ENCODE results near the gene AGBL4. TPM values are rescaled to one million over a fixed set of nuclear protein-coding genes. Genes with fewer than 3 reads are reported as not detected.
A peak's percentile ranks its signal among the peaks of the same experiment; 100 is the strongest.

AGBL4 gene
- total and polyA plus RNA-seq, 2 donors: 0.18 to 0.24 TPM

GRCh38 chr1:48777219-48777895 lies 1246.4 kb downstream of the AGBL4 start:
- DNase-seq (ENCODE audit: low read depth in 6 of 9, low spot score in 9 of 9): peak in 1 of 9 donors; percentile 33
- peaks cover 17 to 22% of the 10 kb centered on the region in 2 donors for H3K4me1 ChIP-seq (ENCODE audit: control insufficient read depth in 2 of 2, insufficient read depth in 2 of 2, low read length in 2 of 2)
- 14% methylated on average over 17 of the region's 17 CpGs for WGBS
- H3K9me3 ChIP-seq (ENCODE audit: control insufficient read depth in 2 of 2, insufficient read depth in 1 of 2, low read length in 1 of 2): no peaks in the 10 kb centered on the region
- H3K27me3 ChIP-seq (ENCODE audit: control insufficient read depth in 2 of 2, insufficient read depth in 1 of 2, low read length in 1 of 2): no peaks in the 10 kb centered on the region
- H3K36me3 ChIP-seq (ENCODE audit: control insufficient read depth in 2 of 2, insufficient read depth in 2 of 2, low read length in 1 of 2): no peaks in the 10 kb centered on the region
- H3K4me3 ChIP-seq (ENCODE audit: low read length in 2 of 2): peak overlapping the region; percentile 68 to 92
- peak overlapping the region in 1 of 2 donors; percentile 43 for H3K27ac ChIP-seq (ENCODE audit: low read depth in 1 of 2, low read length in 1 of 2)

- Histone ChIP-seq H3K27ac (ENCODE audit: low read depth in 1 of 2, low read length in 1 of 2) (peak within 1 kb of the TSS; percentile 63 to 86), H3K9me3 (ENCODE audit: control insufficient read depth in 2 of 2, insufficient read depth in 1 of 2, low read length in 1 of 2) (no peaks in the 10 kb centered on the region), H3K4me1 (ENCODE audit: control insufficient read depth in 2 of 2, insufficient read depth in 2 of 2, low read length in 2 of 2) (peaks cover 17 to 22% of the 10 kb centered on the region in 2 donors), H3K4me3 (ENCODE audit: low read length in 2 of 2) (peak within 1 kb of the TSS; percentile 68 to 92), H3K36me3 (ENCODE audit: control insufficient read depth in 2 of 2, insufficient read depth in 2 of 2, low read length in 1 of 2) (no peaks in the 10 kb centered on the region), H3K27me3 (ENCODE audit: control insufficient read depth in 2 of 2, insufficient read depth in 1 of 2, low read length in 1 of 2) (no peaks in the 10 kb centered on the region)
- DNase-seq (ENCODE audit: low read depth in 6 of 9, low spot score in 9 of 9): peak; percentile 55 to 92 (median 77)
- under 1% methylated on average over 73 of the region's 73 CpGs for WGBS
These were observed 1247.1 kb downstream of the AGBL4 start, which contains the start of gene BEND5 for GRCh38 chr1:48776393-48777218. Gene BEND5 (minus strand): TSS chr1:48776891. CDS start chr1:48776831, 60 bp downstream.

GRCh38 chr1:48775831-48776392 lies 1247.8 kb downstream of the AGBL4 start:
- H3K9me3 ChIP-seq (ENCODE audit: control insufficient read depth in 2 of 2, insufficient read depth in 1 of 2, low read length in 1 of 2): no peaks in the 10 kb centered on the region
- WGBS: 2% methylated on average over 7 of the region's 7 CpGs
- peak overlapping the region; percentile 3 to 86 for H3K27ac ChIP-seq (ENCODE audit: low read depth in 1 of 2, low read length in 1 of 2)
- H3K4me1 ChIP-seq (ENCODE audit: control insufficient read depth in 2 of 2, insufficient read depth in 2 of 2, low read length in 2 of 2): peaks cover 17 to 22% of the 10 kb centered on the region in 2 donors
- peak in 4 of 9 donors; percentile 11 to 42 (median 21) for DNase-seq (ENCODE audit: low read depth in 6 of 9, low spot score in 9 of 9)
- H3K36me3 ChIP-seq (ENCODE audit: control insufficient read depth in 2 of 2, insufficient read depth in 2 of 2, low read length in 1 of 2): no peaks in the 10 kb centered on the region
- peak overlapping the region; percentile 68 to 92 for H3K4me3 ChIP-seq (ENCODE audit: low read length in 2 of 2)
- no peaks in the 10 kb centered on the region for H3K27me3 ChIP-seq (ENCODE audit: control insufficient read depth in 2 of 2, insufficient read depth in 1 of 2, low read length in 1 of 2)

GRCh38 chr1:48773133-48773532 lies 1250.6 kb downstream of the AGBL4 start:
- H3K27me3 ChIP-seq (ENCODE audit: control insufficient read depth in 2 of 2, insufficient read depth in 1 of 2, low read length in 1 of 2): no peaks in the 10 kb centered on the region
- no peak overlapping the region for H3K4me3 ChIP-seq (ENCODE audit: low read length in 2 of 2)
- no peaks in the 10 kb centered on the region for H3K9me3 ChIP-seq (ENCODE audit: control insufficient read depth in 2 of 2, insufficient read depth in 1 of 2, low read length in 1 of 2)
- WGBS: 92% methylated on average over 1 of the region's 1 CpG
- no peak overlapping the region for H3K27ac ChIP-seq (ENCODE audit: low read depth in 1 of 2, low read length in 1 of 2)
- H3K4me1 ChIP-seq (ENCODE audit: control insufficient read depth in 2 of 2, insufficient read depth in 2 of 2, low read length in 2 of 2): peaks cover 17 to 22% of the 10 kb centered on the region in 2 donors
- peaks cover 0 to 4% of the 10 kb centered on the region in 2 donors for H3K36me3 ChIP-seq (ENCODE audit: control insufficient read depth in 2 of 2, insufficient read depth in 2 of 2, low read length in 1 of 2)
- DNase-seq (ENCODE audit: low read depth in 6 of 9, low spot score in 9 of 9): no peak

GRCh38 chr1:48772211-48772610 lies 1251.5 kb downstream of the AGBL4 start:
- no peaks in the 10 kb centered on the region for H3K9me3 ChIP-seq (ENCODE audit: control insufficient read depth in 2 of 2, insufficient read depth in 1 of 2, low read length in 1 of 2)
- no peak overlapping the region for H3K4me3 ChIP-seq (ENCODE audit: low read length in 2 of 2)
- H3K27ac ChIP-seq (ENCODE audit: low read depth in 1 of 2, low read length in 1 of 2): no peak overlapping the region
- WGBS: 96% methylated on average over 2 of the region's 2 CpGs
- no peaks in the 10 kb centered on the region for H3K27me3 ChIP-seq (ENCODE audit: control insufficient read depth in 2 of 2, insufficient read depth in 1 of 2, low read length in 1 of 2)
- DNase-seq (ENCODE audit: low read depth in 6 of 9, low spot score in 9 of 9): no peak
- H3K36me3 ChIP-seq (ENCODE audit: control insufficient read depth in 2 of 2, insufficient read depth in 2 of 2, low read length in 1 of 2): peaks cover 0 to 6% of the 10 kb centered on the region in 2 donors
- H3K4me1 ChIP-seq (ENCODE audit: control insufficient read depth in 2 of 2, insufficient read depth in 2 of 2, low read length in 2 of 2): peaks cover 9 to 17% of the 10 kb centered on the region in 2 donors

GRCh38 chr1:48771561-48771960 lies 1252.2 kb downstream of the AGBL4 start:
- Histone ChIP-seq H3K4me1 (ENCODE audit: control insufficient read depth in 2 of 2, insufficient read depth in 2 of 2, low read length in 2 of 2) (peaks cover 9 to 17% of the 10 kb centered on the region in 2 donors), H3K27ac (ENCODE audit: low read depth in 1 of 2, low read length in 1 of 2) (no peak overlapping the region)
- DNase-seq (ENCODE audit: low read depth in 6 of 9, low spot score in 9 of 9): no peak

GRCh38 chr1:48767975-48768510 lies 1255.7 kb downstream of the AGBL4 start:
- H3K4me3 ChIP-seq (ENCODE audit: low read length in 2 of 2): no peak overlapping the region
- no peaks in the 10 kb centered on the region for H3K27me3 ChIP-seq (ENCODE audit: control insufficient read depth in 2 of 2, insufficient read depth in 1 of 2, low read length in 1 of 2)
- H3K27ac ChIP-seq (ENCODE audit: low read depth in 1 of 2, low read length in 1 of 2): no peak overlapping the region
- DNase-seq (ENCODE audit: low read depth in 6 of 9, low spot score in 9 of 9): no peak
- H3K36me3 ChIP-seq (ENCODE audit: control insufficient read depth in 2 of 2, insufficient read depth in 2 of 2, low read length in 1 of 2): peaks cover 4 to 8% of the 10 kb centered on the region in 2 donors
- peaks cover 0 to 4% of the 10 kb centered on the region in 2 donors for H3K4me1 ChIP-seq (ENCODE audit: control insufficient read depth in 2 of 2, insufficient read depth in 2 of 2, low read length in 2 of 2)
- no peaks in the 10 kb centered on the region for H3K9me3 ChIP-seq (ENCODE audit: control insufficient read depth in 2 of 2, insufficient read depth in 1 of 2, low read length in 1 of 2)

More at GRCh38 chr1:48771561-48771960, 1252.2 kb downstream of the AGBL4 start:
- Histone ChIP-seq H3K27me3 (ENCODE audit: control insufficient read depth in 2 of 2, insufficient read depth in 1 of 2, low read length in 1 of 2) (no peaks in the 10 kb centered on the region), H3K36me3 (ENCODE audit: control insufficient read depth in 2 of 2, insufficient read depth in 2 of 2, low read length in 1 of 2) (peaks cover 0 to 8% of the 10 kb centered on the region in 2 donors), H3K9me3 (ENCODE audit: control insufficient read depth in 2 of 2, insufficient read depth in 1 of 2, low read length in 1 of 2) (no peaks in the 10 kb centered on the region), H3K4me3 (ENCODE audit: low read length in 2 of 2) (no peak overlapping the region)
- WGBS: 91% methylated on average over 2 of the region's 2 CpGs

- no peak overlapping the region for H3K27ac ChIP-seq (ENCODE audit: low read depth in 1 of 2, low read length in 1 of 2)
- H3K27me3 ChIP-seq (ENCODE audit: control insufficient read depth in 2 of 2, insufficient read depth in 1 of 2, low read length in 1 of 2): no peaks in the 10 kb centered on the region
- 100% methylated on average over 1 of the region's 1 CpG for WGBS
- H3K4me1 ChIP-seq (ENCODE audit: control insufficient read depth in 2 of 2, insufficient read depth in 2 of 2, low read length in 2 of 2): no peaks in the 10 kb centered on the region
- H3K9me3 ChIP-seq (ENCODE audit: control insufficient read depth in 2 of 2, insufficient read depth in 1 of 2, low read length in 1 of 2): no peaks in the 10 kb centered on the region
- no peak overlapping the region for H3K4me3 ChIP-seq (ENCODE audit: low read length in 2 of 2)
- peaks cover 6 to 10% of the 10 kb centered on the region in 2 donors for H3K36me3 ChIP-seq (ENCODE audit: control insufficient read depth in 2 of 2, insufficient read depth in 2 of 2, low read length in 1 of 2)
- no peak for DNase-seq (ENCODE audit: low read depth in 6 of 9, low spot score in 9 of 9)
These were observed 1258.4 kb downstream of the AGBL4 start for GRCh38 chr1:48765335-48765734.
